GM20000 (cell line): ENCODE data around the gene PTPRN2.
"Not testable (repeated sequence)": the region's sequence is repeated elsewhere in the genome, so short reads cannot be mapped to it uniquely, and the experiment has no call there.

Experiments
- DNase-seq: peaks from one replicate; pipeline ENCODE4 v3.0.0; 2012; ENCODE audit warnings: low spot score
- TF ChIP-seq, protein P1 (sequence below): IDR thresholded peaks from 2 replicates; pipeline ENCODE4 v1.5.1; 2012; ENCODE audit warnings: mild to moderate bottlenecking, control low read depth; ENCODE audit errors: extremely low read depth, missing control alignments

Gene PTPRN2

DNA sequence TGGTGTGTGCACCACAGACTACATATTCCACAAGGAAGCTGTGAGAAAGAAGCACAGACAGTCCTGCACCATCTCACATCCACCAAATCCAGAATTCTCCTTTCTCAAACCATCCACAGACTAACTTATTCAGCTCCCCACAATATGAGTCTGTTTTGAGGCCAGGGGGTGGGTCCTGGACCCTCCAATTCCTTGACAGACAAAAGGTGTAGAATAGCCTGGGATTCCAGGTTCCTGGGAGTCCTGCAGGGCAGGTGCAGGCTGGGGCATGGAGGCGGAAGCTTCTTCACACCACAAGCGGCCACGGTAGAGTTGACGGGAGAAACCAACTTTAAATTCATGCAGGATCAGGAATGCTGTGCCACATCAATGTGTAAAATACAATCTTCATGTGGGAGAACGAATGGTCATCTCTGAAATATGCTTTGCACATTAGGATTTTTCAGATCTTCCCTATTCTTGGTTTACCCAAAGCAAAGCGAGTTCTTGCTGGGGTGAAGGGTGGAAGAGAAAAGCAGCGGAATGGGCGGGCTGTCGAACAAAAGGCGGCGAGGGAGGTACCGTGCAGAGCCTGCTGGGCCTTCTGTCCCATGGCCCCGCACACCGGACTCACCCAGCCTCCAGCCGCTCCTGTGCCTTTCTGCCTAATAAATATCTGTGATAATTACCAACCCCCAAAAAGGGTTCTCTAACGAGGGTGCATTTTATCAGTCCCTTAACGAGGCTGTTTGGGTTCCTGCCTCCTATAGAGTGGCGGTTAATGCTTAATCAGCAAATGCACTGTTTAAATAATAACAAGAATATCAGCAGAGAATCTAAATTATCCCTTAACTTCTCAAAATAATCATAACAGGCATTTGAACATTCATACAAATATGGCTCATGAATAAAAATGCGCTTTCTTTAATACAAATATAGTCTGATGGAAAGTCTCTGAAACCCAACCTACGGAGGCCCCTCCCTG is 736.9 kb downstream of the PTPRN2 start:
- TF ChIP-seq, protein P1, sequence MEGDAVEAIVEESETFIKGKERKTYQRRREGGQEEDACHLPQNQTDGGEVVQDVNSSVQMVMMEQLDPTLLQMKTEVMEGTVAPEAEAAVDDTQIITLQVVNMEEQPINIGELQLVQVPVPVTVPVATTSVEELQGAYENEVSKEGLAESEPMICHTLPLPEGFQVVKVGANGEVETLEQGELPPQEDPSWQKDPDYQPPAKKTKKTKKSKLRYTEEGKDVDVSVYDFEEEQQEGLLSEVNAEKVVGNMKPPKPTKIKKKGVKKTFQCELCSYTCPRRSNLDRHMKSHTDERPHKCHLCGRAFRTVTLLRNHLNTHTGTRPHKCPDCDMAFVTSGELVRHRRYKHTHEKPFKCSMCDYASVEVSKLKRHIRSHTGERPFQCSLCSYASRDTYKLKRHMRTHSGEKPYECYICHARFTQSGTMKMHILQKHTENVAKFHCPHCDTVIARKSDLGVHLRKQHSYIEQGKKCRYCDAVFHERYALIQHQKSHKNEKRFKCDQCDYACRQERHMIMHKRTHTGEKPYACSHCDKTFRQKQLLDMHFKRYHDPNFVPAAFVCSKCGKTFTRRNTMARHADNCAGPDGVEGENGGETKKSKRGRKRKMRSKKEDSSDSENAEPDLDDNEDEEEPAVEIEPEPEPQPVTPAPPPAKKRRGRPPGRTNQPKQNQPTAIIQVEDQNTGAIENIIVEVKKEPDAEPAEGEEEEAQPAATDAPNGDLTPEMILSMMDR: no peak
- DNase-seq: no peak

DNA sequence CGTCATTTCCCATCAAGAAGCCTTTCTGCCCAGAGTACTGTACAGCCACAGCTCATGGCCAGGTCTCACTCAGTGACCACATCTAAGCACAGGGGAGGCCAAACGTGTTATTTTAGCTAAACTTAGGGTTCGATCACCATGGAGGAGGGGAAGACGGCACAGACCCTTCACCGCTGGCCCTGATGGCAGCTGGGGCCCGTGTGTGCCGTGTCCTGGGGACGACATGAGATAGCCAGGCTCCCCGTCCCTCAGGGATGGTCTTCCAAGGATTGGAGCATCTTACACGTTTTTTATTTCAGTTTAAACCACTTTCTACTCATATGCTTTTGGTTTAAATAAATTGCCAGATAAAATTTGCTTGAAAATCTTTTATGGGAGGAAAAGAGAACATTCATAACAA is 737.9 kb downstream of the PTPRN2 start:
- TF ChIP-seq, protein P1: no peak
- DNase-seq: no peak

DNA sequence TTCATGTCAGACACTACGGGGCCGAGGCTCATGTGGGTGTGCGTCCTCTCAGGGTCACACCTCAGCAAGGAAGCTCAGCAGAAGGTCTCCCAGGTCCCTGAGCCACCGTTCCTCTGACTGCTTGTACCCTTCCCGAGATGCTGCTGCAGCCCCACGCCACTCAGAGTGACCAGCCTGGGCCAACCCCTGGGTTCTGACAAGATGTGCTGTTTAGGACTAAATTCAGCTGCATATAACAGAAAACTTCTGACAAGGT is 738.4 kb downstream of the PTPRN2 start:
- DNase-seq: no peak
- TF ChIP-seq, protein P1: no peak

DNA sequence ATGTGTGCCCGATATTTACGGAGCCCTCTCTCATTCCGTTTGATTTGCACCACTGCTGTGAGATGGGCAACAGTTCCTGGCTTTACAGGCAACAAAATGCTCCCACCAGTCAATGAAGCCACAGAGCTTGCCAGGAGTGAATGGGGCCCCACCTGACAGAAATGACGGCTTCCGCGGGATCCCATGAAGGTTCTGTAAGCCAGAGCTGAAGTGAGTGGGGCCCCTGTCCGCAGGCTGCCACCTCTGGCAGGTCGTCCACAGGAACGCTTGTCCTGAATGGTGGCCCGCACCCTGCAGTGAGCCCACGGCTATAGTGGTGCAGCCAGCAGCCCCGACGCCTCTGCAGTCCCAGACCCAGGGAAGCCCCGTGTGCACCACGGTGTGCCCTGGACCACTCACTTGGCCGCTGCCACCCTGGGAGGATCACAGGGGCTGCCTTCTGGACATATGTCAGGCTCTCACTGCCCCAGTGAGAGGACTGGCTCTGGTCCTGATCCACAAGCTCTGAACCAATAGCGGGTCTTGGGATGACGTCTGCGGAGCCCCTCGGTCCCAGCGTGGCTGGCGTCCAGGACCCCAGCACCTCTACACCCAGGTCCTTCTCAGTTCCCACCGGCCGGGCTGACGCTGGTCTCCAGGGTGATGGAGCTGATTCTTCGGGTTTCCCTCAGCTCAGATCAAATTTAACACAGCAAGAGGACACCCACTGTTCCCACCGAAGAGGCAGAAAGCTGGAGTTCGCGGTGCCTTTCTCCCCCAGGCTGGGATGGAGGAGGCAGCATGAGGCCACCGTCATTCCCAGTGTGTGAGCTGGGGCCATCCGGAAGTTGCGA is 738.9 kb downstream of the PTPRN2 start:
- no peak for DNase-seq
- TF ChIP-seq, protein P1: no peak

DNA sequence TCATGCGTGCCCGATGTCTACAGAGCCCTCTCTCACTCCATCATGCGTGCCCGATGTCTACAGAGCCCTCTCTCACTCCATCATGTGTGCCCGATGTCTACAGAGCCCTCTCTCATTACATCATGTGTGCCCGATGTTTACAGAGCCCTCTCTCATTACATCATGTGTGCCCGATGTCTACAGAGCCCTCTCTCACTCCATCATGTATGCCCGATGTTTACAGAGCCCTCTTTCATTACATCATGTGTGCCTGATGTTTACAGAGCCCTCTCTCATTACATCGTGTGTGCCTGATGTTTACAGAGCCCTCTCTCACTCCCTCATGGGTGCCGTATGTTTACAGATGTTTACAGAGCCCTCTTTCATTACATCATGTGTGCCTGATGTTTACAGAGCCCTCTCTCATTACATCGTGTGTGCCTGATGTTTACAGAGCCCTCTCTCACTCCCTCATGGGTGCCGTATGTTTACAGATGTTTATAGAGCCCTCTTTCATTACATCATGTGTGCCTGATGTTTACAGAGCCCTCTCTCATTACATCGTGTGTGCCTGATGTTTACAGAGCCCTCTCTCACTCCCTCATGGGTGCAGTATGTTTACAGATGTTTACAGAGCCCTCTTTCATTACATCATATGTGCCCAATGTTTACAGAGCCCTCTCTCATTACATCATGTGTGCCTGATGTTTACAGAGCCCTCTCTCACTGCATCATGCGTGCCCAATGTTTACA is 739.7 kb downstream of the PTPRN2 start:
- not testable (repeated sequence) for DNase-seq

DNA sequence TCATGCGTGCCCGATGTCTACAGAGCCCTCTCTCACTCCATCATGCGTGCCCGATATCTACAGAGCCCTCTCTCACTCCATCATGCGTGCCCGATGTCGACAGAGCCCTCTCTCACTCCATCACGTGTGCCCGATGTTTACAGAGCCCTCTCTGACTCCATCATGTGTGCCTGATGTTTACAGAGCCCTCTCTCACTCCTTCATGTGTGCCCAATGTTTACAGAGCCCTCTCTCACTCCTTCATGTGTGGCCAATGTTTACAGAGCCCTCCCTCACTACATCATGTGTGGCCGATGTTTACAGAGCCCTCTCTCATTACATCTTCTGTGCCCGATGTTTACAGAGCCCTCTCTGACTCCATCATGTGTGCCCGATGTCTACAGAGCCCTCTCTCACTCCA is 740.9 kb downstream of the PTPRN2 start:
- not testable (repeated sequence) for DNase-seq

DNA sequence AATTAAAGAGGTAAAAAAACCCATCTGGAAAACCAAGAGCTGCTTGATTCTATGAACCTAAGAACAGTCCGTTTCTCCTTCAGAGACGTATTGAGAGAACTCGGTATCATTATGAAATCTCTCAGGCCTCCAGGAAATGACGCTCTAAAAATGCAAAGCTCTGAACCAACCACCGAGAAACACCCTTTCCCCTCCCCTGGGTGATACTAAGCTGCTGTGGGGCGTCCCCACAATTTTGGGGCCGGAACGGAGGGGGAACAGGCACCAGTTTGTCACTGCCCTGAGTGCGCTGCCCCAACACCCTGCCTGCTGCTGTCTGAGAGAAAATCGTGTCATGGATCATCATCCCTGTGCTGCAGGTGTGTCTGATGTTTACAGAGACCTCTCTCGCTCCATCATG is 741.4 kb downstream of the PTPRN2 start:
- DNase-seq: no peak
- TF ChIP-seq, protein P1: no peak

DNA sequence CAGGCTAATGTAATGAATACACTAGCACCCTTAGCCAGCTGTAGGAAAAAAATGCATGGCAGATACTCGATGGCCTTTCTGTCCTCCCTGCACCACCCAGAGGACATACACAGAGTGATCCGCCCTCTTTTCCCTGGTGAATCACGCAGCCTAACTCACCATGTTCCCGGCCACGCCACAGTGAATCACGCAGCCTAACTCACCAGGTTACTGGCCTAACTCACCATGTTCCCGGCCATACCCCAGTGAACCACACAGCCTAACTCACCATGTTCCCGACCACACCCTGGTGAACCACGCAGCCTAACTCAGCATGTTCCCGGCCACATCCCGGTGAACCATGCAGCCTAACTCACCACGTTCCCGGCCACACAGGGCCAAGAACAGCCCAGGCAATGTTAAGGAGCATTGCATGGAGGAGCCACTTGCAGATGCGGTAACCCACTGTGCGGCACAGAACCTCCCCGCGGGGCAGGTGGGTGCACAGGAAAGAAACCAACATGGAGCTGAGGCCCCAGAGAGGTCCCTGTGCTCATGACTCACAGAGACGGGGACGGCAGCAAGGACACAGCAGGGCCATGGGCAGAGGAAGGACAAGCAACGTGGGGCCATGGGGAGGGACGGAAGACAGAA is 742.3 kb downstream of the PTPRN2 start:
- TF ChIP-seq, protein P1: no peak
- DNase-seq: no peak
